GM19023 (cell line): ENCODE results near the gene APBB2.
A peak's percentile ranks its signal among the peaks of the same experiment; 100 is the strongest.

Source experiments
- ATAC-seq: cut with Tn5 transposase; IDR thresholded peaks from one replicate; pipeline ENCODE4 v1.9.1; 2021; ENCODE audit warnings: mild to moderate bottlenecking, moderate library complexity; ENCODE audit not compliant: unreplicated experiment

APBB2 gene

GRCh38 chr4:41216294-41217019, 2.1 kb upstream of the APBB2 start:
- peak; percentile 50 for ATAC-seq

- ATAC-seq: no peak
These were observed 1.6 kb upstream of the APBB2 start for GRCh38 chr4:41215969-41216293.

- no peak for ATAC-seq
These were observed 813 bp upstream of the APBB2 start for GRCh38 chr4:41215155-41215554.

DNA sequence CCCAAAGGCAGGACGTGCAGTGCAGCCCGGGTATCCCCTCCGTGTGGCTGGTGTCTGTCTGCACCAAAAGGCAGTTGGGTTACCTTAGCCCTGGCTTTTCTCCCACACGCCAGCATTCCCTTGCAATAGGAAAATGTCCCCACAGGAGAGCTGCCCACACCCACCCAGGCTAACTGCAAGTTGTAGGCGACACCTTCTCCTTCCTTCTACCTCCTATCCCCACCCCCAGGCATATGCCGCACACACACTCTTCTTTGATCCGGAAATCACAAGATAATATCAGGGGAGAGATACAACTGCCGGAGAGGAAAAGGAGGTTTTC, 444 bp upstream of the APBB2 start:
- ATAC-seq: peak; percentile 1

DNA sequence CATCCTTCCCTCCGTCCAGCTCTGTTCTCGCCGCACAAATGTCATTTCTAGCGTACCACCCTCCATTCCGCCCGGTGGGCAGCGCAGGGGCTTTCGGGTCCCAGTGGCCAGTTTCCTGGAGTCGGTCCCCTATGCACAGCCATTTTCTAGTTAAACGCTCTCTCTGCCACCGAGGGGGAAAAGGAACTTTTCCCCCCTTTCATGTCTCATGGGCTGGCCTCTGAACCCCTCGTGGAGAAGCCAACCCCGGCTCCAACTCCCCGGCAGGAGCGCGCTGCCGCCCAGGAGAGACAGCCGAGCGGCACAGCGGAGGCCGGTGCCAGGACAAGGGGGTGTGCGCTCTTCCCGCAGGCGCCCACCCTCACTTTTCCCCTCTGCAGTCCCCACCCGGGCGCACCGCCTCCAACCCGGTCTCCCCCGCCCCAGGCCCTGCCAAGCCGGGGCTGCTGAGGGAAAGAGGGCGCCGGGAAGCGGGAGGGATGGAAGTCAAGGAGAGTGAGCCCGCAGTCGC, 662 bp downstream of the APBB2 start:
- peak; percentile 17 for ATAC-seq

DNA sequence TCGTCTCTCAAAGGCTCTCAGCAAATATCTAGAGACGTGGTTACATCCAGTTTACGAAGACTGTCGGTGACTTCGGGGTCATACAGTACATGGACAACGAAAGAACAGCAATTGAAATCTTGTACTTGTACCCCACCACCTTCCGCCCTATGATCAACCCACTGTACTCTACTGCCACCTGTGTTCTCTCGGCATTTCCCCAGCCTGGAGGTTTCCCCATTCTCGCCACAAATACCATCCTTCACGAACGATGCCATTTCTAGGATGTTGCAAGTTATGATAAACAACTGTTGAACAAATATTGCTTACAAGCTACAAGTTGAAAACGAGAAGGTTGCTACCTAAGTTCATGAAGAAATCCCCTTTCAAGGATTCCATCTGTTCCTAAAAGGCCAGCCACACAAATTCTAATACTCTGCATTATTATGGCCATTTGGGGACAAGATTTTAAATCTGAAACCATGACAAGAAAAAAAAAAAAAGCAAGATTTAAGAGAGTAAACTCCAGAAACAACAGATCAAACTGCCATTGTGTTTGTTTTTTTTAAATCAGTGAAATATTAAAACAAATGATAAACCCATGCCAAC, 1.6 kb downstream of the APBB2 start:
- ATAC-seq: no peak

DNA sequence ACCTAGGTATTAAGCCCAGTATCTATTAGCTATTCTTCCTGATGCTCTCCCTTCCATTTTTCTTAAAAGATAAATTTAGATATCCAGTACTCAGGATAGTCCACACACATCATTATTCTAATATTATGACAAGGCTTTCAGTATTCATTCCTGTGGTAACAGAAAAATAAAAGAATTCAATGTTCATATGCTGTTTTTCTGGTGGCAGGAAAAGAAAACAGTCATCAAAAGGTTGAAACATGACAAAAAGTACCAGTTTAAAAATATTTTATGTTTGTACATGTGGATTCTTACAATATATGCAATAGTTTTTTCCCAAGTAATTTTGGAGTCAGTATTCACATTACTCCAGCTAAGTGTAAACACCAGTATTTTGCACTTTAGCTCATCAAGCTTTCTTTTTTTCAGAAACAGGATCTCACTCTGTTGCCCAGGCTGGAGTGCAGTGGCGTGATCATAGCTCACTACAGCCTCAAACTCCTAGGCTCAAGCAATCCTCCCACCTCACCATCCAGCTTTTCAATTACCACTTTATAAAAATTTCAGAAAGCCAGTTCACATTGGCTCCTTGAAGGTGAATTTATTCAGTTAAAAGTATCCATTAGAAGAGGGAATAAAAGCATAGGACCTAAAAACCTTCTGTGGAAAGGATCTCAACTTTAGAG, 2.3 kb downstream of the APBB2 start:
- no peak for ATAC-seq

DNA sequence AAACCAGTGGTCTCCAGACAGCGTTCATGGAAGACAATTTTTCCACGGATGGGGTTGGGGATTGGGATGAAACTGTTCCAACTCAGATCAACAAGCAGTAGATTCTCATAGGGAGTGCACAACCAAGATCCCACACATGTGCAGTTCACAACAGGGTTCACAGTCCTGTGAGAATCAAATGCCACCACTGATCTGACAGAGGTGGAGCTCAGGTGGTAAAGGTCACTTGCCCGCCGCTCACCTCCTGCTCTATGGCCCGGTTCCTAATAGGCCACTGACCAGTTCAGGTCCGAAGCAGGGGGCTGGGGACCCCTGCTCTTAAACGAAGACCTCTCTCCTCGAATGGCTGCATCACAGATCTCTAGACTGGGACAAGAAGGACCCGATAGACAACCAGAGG, 4.4 kb downstream of the APBB2 start:
- no peak for ATAC-seq

- no peak for ATAC-seq
These were observed 5.2 kb downstream of the APBB2 start for GRCh38 chr4:41209187-41209586.

GRCh38 chr4:41207291-41207831, 7.0 kb downstream of the APBB2 start:
- no peak for ATAC-seq

- ATAC-seq: no peak
These were observed 8.4 kb downstream of the APBB2 start for GRCh38 chr4:41205854-41206460.

DNA sequence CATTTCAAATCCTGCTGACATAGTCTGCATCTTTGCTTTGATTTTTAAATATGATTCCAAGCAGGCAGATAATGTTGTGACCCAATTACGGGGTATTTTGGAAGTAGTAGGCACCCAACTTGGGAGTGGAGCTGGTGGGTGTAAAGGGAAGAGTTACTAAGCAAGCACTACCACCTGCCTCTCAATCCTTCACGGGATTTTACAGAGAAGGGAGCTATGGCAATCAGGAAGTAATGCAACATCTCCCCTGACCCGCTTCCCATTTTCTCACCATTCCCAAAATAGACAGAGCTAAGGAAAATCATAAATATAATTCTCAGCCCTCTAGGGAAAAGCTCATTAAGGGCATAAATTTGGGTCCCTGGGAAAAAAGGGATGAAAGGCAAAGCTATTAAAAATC, 9.2 kb downstream of the APBB2 start:
- no peak for ATAC-seq

- ATAC-seq: no peak
These were observed 9.9 kb downstream of the APBB2 start for GRCh38 chr4:41204400-41204978.

DNA sequence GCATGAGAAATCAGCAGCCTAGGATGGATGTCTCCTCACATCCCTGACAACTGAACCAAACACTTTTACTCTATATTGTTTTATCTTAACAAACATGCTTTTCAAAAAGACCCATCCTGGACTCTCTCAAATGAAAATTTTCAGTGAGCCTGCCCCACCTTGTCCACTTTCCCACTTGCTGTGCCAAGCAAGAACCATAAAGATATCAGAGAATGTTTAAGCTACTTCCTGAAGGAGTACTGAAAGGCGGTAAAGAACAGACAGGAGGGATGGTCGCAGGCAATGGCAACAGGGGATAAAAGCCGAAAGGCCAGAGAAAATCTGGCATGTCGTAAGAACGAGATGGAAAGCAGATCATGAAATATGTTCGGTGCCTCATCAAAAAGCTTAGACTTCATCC, 10.5 kb downstream of the APBB2 start:
- no peak for ATAC-seq

GRCh38 chr4:41202820-41203568, 11.3 kb downstream of the APBB2 start:
- ATAC-seq: no peak

GRCh38 chr4:41202356-41202755, 12.0 kb downstream of the APBB2 start:
- no peak for ATAC-seq

GRCh38 chr4:41200486-41201017, 13.8 kb downstream of the APBB2 start:
- no peak for ATAC-seq

- ATAC-seq: no peak
These were observed 14.6 kb downstream of the APBB2 start for GRCh38 chr4:41199788-41200187.

GRCh38 chr4:41197996-41198395, 16.3 kb downstream of the APBB2 start:
- no peak for ATAC-seq

- ATAC-seq: no peak
These were observed 16.8 kb downstream of the APBB2 start for GRCh38 chr4:41197495-41197894.
